ENCODE data around the gene RASSF5. TPM values are rescaled to one million over a fixed set of nuclear protein-coding genes. Genes with fewer than 3 reads are reported as not detected.

Gene RASSF5
- total and polyA plus RNA-seq, 2 of the 13 experiments (the other 11 are each of a cell fraction or from before 2014, with no cell fraction given), result 0.18 to 0.40 TPM

- WGBS (ENCODE audit: low lambda C conversion rate), result 95% methylated on average over 6 of the region's 6 CpGs
- Histone ChIP-seq H3K4me3 (replicated peaks in 1 of 3; ENCODE audit: insufficient read depth in 1 of 3, low read depth in 2 of 3, low read length in 3 of 3) (no peak overlapping the region), H3K9ac (ENCODE audit: insufficient read depth, low read depth, low read length) (no peak overlapping the region), H3K27ac (ENCODE audit: extremely low read length, insufficient read depth, low read length) (no peak overlapping the region), H3K4me1 (ENCODE audit: insufficient read depth, low read length) (no peaks in the 10 kb centered on the region), H3K4me2 (ENCODE audit: low read depth, low read length) (no peak overlapping the region), H3K36me3 (replicated peaks in 1 of 2; ENCODE audit: control insufficient read depth in 1 of 2, insufficient read depth in 2 of 2, low read length in 2 of 2) (peaks cover 3 to 7% of the 10 kb centered on the region in 2 experiments; a peak in 4 of 5 replicates), H3K9me3 (ENCODE audit: low read length) (no peaks in the 10 kb centered on the region), H3K79me2 (ENCODE audit: insufficient read depth, low read length) (no peaks in the 10 kb centered on the region), H3K27me3 (ENCODE audit: control insufficient read depth in 1 of 2, insufficient read depth in 2 of 2, low read length in 2 of 2) (no peaks in the 10 kb centered on the region), H2AFZ (ENCODE audit: low read length) (no peak overlapping the region), H4K20me1 (ENCODE audit: insufficient read depth, low read length) (no peaks in the 10 kb centered on the region)
- DNase-seq (ENCODE audit: low spot score), result no peak
- ChIA-PET POLR2A (no interaction called here), CTCF (ENCODE audit: low intra/inter-chr PET ratio, low total read pairs) (no interaction called here)
- BruUV-seq (replicated peaks), result no TSS peak
- in situ Hi-C loops (cut with HindIII; ENCODE audit: extremely low pct_ligation_motif_present, low pct_unique_long_range_greater_than_20kb) (no loop called here), intact Hi-C loops (cut with micrococcal nuclease; ENCODE audit: unreplicated experiment) (no loop called here)
- no peak for FAIRE-seq
- no peak for ATAC-seq
- TF ChIP-seq SRSF9 (IDR thresholded peaks at IDR 0.05; ENCODE audit: borderline replicate concordance, insufficient read depth, low read depth, low read length, poor library complexity, severe bottlenecking), result no peak
- no peak for TF ChIP-seq ZBTB33 (CRISPR knock-in tag; IDR thresholded peaks at IDR 0.05)
- no peak for TF ChIP-seq ZNF816 (CRISPR knock-in tag; IDR thresholded peaks at IDR 0.05; ENCODE audit: borderline replicate concordance)
- TF ChIP-seq ZNF572 (CRISPR knock-in tag; IDR thresholded peaks at IDR 0.05), result no peak
- TF ChIP-seq, protein P1, sequence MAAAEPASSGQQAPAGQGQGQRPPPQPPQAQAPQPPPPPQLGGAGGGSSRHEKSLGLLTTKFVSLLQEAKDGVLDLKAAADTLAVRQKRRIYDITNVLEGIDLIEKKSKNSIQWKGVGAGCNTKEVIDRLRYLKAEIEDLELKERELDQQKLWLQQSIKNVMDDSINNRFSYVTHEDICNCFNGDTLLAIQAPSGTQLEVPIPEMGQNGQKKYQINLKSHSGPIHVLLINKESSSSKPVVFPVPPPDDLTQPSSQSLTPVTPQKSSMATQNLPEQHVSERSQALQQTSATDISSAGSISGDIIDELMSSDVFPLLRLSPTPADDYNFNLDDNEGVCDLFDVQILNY (CRISPR knock-in tag; conservative IDR thresholded peaks at IDR 0.05), result no peak
- TF ChIP-seq ZBTB7B (CRISPR knock-in tag; IDR thresholded peaks at IDR 0.05), result no peak
- no peak for TF ChIP-seq AHR (CRISPR knock-in tag; IDR thresholded peaks at IDR 0.05)
- no peak for TF ChIP-seq ZGPAT (CRISPR knock-in tag; IDR thresholded peaks at IDR 0.05)
- no peak for TF ChIP-seq GLMP (CRISPR knock-in tag; IDR thresholded peaks at IDR 0.05; ENCODE audit: borderline replicate concordance)
- no peak for TF ChIP-seq ZBTB7A (CRISPR knock-in tag; IDR thresholded peaks at IDR 0.05)
- TF ChIP-seq, protein P2, sequence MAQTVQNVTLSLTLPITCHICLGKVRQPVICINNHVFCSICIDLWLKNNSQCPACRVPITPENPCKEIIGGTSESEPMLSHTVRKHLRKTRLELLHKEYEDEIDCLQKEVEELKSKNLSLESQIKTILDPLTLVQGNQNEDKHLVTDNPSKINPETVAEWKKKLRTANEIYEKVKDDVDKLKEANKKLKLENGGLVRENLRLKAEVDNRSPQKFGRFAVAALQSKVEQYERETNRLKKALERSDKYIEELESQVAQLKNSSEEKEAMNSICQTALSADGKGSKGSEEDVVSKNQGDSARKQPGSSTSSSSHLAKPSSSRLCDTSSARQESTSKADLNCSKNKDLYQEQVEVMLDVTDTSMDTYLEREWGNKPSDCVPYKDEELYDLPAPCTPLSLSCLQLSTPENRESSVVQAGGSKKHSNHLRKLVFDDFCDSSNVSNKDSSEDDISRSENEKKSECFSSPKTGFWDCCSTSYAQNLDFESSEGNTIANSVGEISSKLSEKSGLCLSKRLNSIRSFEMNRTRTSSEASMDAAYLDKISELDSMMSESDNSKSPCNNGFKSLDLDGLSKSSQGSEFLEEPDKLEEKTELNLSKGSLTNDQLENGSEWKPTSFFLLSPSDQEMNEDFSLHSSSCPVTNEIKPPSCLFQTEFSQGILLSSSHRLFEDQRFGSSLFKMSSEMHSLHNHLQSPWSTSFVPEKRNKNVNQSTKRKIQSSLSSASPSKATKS (CRISPR knock-in tag; IDR thresholded peaks at IDR 0.05), result no peak
- no peak for TF ChIP-seq ESRRA (CRISPR knock-in tag; IDR thresholded peaks at IDR 0.05; ENCODE audit: low read depth)
- no peak for TF ChIP-seq ZNF333 (CRISPR knock-in tag; IDR thresholded peaks at IDR 0.05; ENCODE audit: borderline replicate concordance)
- TF ChIP-seq NFKB2 (CRISPR knock-in tag; IDR thresholded peaks at IDR 0.05; ENCODE audit: borderline replicate concordance), result no peak
- TF ChIP-seq ZNF296 (CRISPR knock-in tag; conservative IDR thresholded peaks at IDR 0.05), result no peak
- no peak for TF ChIP-seq SOX5 (CRISPR knock-in tag; IDR thresholded peaks at IDR 0.05; ENCODE audit: borderline replicate concordance)
- TF ChIP-seq ZNF33A (CRISPR knock-in tag; IDR thresholded peaks at IDR 0.05; ENCODE audit: borderline replicate concordance), result no peak
- no peak for TF ChIP-seq ZNF136 (CRISPR knock-in tag; IDR thresholded peaks at IDR 0.05; ENCODE audit: low read depth)
Observed at GRCh38 chr1:206495011-206495461, 12.3 kb upstream of the RASSF5 start.
